Measurements from ENCODE around the gene WWOX. TPM values are rescaled to one million over a fixed set of nuclear protein-coding genes. Genes with fewer than 3 reads are reported as not detected.

Gene WWOX
- total and polyA plus RNA-seq, 2 of the 8 experiments (the other 6 are each of a cell fraction or from before 2014, with no cell fraction given) = 5.4 to 16.7 TPM

GRCh38 chr16:78648517-78648916, 549.1 kb downstream of the WWOX start:
- no peaks in the 10 kb centered on the region for H3K23me2 ChIP-seq (ENCODE audit: low read depth, low read length)

More at GRCh38 chr16:78648517-78648916, 549.1 kb downstream of the WWOX start:
- 94% methylated on average over 3 of the region's 3 CpGs; no CpG with 5 or more reads in 1 of the 2 experiments for WGBS, 2 experiments (ENCODE audit: extremely low coverage in 1 of 2, insufficient coverage in 1 of 2, insufficient read length in 1 of 2, insufficient replicate concordance in 2 of 2, low coverage in 1 of 2, low lambda C conversion rate in 2 of 2, missing lambda C conversion rate in 1 of 2)
- no peak overlapping the region for H3K27ac ChIP-seq (ENCODE audit: low read depth, low read length)
- no peak overlapping the region for H3K4ac ChIP-seq (replicated peaks; ENCODE audit: insufficient read length, low read depth, low read length)
- DNase-seq (ENCODE audit: low read depth in 1 of 2, low spot score in 2 of 2) = no peak
- no peak overlapping the region for H3K9ac ChIP-seq (replicated peaks in 1 of 4; ENCODE audit: extremely low read depth in 1 of 4, low read depth in 3 of 4, low read length in 3 of 4)
- no peak overlapping the region for H4K91ac ChIP-seq (replicated peaks; ENCODE audit: insufficient read length, low read length)
- H4K5ac ChIP-seq (ENCODE audit: insufficient read length, low read depth, low read length) = no peak overlapping the region
- no peak overlapping the region for H2BK15ac ChIP-seq (ENCODE audit: low read length)
- no peaks in the 10 kb centered on the region for H3K79me2 ChIP-seq (ENCODE audit: control insufficient read depth in 1 of 2, insufficient read depth in 2 of 2, low read length in 2 of 2)
- H4K8ac ChIP-seq (ENCODE audit: extremely low read depth, insufficient read depth, low read length) = no peak overlapping the region
- no peak overlapping the region for H2AK5ac ChIP-seq (ENCODE audit: low read depth, low read length)
- H3K79me1 ChIP-seq (ENCODE audit: low read depth, low read length) = no peaks in the 10 kb centered on the region
- no peaks in the 10 kb centered on the region; a peak in 1 of 8 replicates for H3K36me3 ChIP-seq (ENCODE audit: control insufficient read depth in 2 of 4, insufficient read depth in 4 of 4, low read length in 3 of 4)
- no peak overlapping the region for H2BK12ac ChIP-seq (ENCODE audit: low read depth, low read length)
- H3K18ac ChIP-seq (ENCODE audit: extremely low read depth, low read length) = no peak overlapping the region
- no peak overlapping the region for H3K23ac ChIP-seq (ENCODE audit: insufficient read length)
- no peak overlapping the region for H3K4me3 ChIP-seq (ENCODE audit: extremely low read depth in 1 of 4, insufficient read depth in 2 of 4, low read depth in 3 of 4, low read length in 4 of 4)
- no peak overlapping the region for H3K56ac ChIP-seq (replicated peaks; ENCODE audit: insufficient read length, low read depth, low read length)
- no peak overlapping the region for H2BK20ac ChIP-seq (ENCODE audit: low read length)
- H3K4me2 ChIP-seq (ENCODE audit: insufficient read depth in 1 of 2, low read depth in 2 of 2, low read length in 2 of 2) = no peak overlapping the region
- H2BK120ac ChIP-seq (replicated peaks; ENCODE audit: low read depth, low read length) = no peak overlapping the region
- no peaks in the 10 kb centered on the region for H3K27me3 ChIP-seq (replicated peaks in 1 of 4; ENCODE audit: control insufficient read depth in 3 of 4, extremely low read depth in 1 of 4, insufficient read depth in 3 of 4, low read length in 3 of 4)
- H3K14ac ChIP-seq (ENCODE audit: insufficient read length) = no peak overlapping the region
- ChIA-PET CTCF (ENCODE audit: partially characterized antibody) (no interaction called here), POLR2A (ENCODE audit: partially characterized antibody) (no interaction called here)
- no peaks in the 10 kb centered on the region for H3K9me3 ChIP-seq (ENCODE audit: insufficient read depth in 2 of 2, low read depth in 1 of 2, low read length in 1 of 2)
- H2BK5ac ChIP-seq (ENCODE audit: low read depth, low read length) = no peak overlapping the region
- no peaks in the 10 kb centered on the region for H3K4me1 ChIP-seq (replicated peaks in 1 of 4; ENCODE audit: control insufficient read depth in 3 of 4, insufficient read depth in 4 of 4, low read length in 3 of 4)
- no peak for FAIRE-seq
- H2AFZ ChIP-seq (ENCODE audit: low read length) = no peak overlapping the region
- TF ChIP-seq KDM1A (IDR thresholded peaks at IDR 0.05; ENCODE audit: borderline replicate concordance, low read length) (no peak), RXRA (IDR thresholded peaks at IDR 0.05; ENCODE audit: insufficient read depth, low read depth, low read length) (no peak), HDAC2 (IDR thresholded peaks at IDR 0.05; ENCODE audit: borderline replicate concordance in 1 of 2, low read depth in 2 of 2, low read length in 2 of 2) (no peak), SIX5 (IDR thresholded peaks at IDR 0.05; ENCODE audit: low read depth, low read length) (no peak), ZNF274 (IDR thresholded peaks at IDR 0.05; ENCODE audit: borderline replicate concordance, extremely low read depth, low read length) (no peak)
- no peaks in the 10 kb centered on the region for H4K20me1 ChIP-seq (replicated peaks in 1 of 2; ENCODE audit: control insufficient read depth in 1 of 2, insufficient read depth in 2 of 2, low read length in 2 of 2)

Data from H1 (cell line).